Parathyroid adenoma (tissue), 2 donors: ENCODE results near the gene RAB18.

Source experiments
- H2AFZ ChIP-seq: fragments of 300-600 bp; sonication (generic); one replicate; pipeline ENCODE4 v1.7.0; 2017; ENCODE audit warnings: antibody characterized with exemption, mild to moderate bottlenecking
- H3K27ac ChIP-seq: fragments of 300-600 bp; sonication (generic); one replicate; pipeline ENCODE4 v1.7.0; 2017
- H3K27me3 ChIP-seq: fragments of 300-600 bp; sonication (generic); one replicate; pipeline ENCODE4 v1.7.0; 2017; ENCODE audit warnings: low read length; ENCODE audit not compliant: control insufficient read depth, insufficient read depth
- H3K36me3 ChIP-seq: fragments of 300-600 bp; sonication (generic); one replicate; pipeline ENCODE4 v1.7.0; 2017; ENCODE audit warnings: low read length; ENCODE audit not compliant: control insufficient read depth, insufficient read depth
- H3K4me1 ChIP-seq: fragments of 300-600 bp; sonication (generic); one replicate; pipeline ENCODE4 v1.7.0; 2017; ENCODE audit warnings: control low read depth
- H3K4me2 ChIP-seq: fragments of 300-600 bp; sonication (generic); one replicate; pipeline ENCODE4 v1.7.0; 2017; ENCODE audit warnings: low read length
- H3K4me3 ChIP-seq: fragments of 300-600 bp; sonication (generic); one replicate; pipeline ENCODE4 v1.7.0; 2017; ENCODE audit warnings: low read depth, low read length
- H3K79me2 ChIP-seq: fragments of 300-600 bp; sonication (generic); one replicate; pipeline ENCODE4 v1.7.0; 2017; ENCODE audit warnings: control low read depth
- H3K9ac ChIP-seq: fragments of 300-600 bp; sonication (generic); one replicate; pipeline ENCODE4 v1.7.0; 2017; ENCODE audit warnings: mild to moderate bottlenecking
- H3K9me3 ChIP-seq: fragments of 300-600 bp; sonication (generic); one replicate; pipeline ENCODE4 v1.7.0; 2017; ENCODE audit warnings: low read length; ENCODE audit not compliant: control insufficient read depth
- CTCF ChIP-seq: fragments of 300-600 bp; sonication (generic); IDR thresholded peaks from one replicate; pipeline ENCODE4 v1.7.0; 2017; ENCODE audit warnings: antibody characterized with exemption, mild to moderate bottlenecking
- donor health status: primary hyperparathyroidism.

Gene RAB18

GRCh38 chr10:27537787-27538186, 33.7 kb downstream of the RAB18 start:
- no peaks in the 10 kb centered on the region for H3K36me3 ChIP-seq

GRCh38 chr10:27540672-27541071, 36.6 kb downstream of the RAB18 start:
- no peak overlapping the region for H3K4me2 ChIP-seq
- no peaks in the 10 kb centered on the region for H3K27me3 ChIP-seq
- no peaks in the 10 kb centered on the region for H3K4me1 ChIP-seq
- H3K27ac ChIP-seq, result no peak overlapping the region
- no peak overlapping the region for H3K4me3 ChIP-seq
- no peaks in the 10 kb centered on the region for H3K9me3 ChIP-seq
- no peaks in the 10 kb centered on the region for H3K79me2 ChIP-seq
- no peak overlapping the region for H2AFZ ChIP-seq
- no peaks in the 10 kb centered on the region for H3K36me3 ChIP-seq
- no peak for TF ChIP-seq CTCF
- no peak overlapping the region for H3K9ac ChIP-seq

More at GRCh38 chr10:27537787-27538186, 33.7 kb downstream of the RAB18 start:
- H3K4me3 ChIP-seq, result no peak overlapping the region
- peaks cover 3% of the 10 kb centered on the region for H3K79me2 ChIP-seq
- H3K9me3 ChIP-seq, result no peaks in the 10 kb centered on the region
- H3K4me2 ChIP-seq, result no peak overlapping the region
- no peak overlapping the region for H3K9ac ChIP-seq
- no peaks in the 10 kb centered on the region for H3K4me1 ChIP-seq
- no peak overlapping the region for H2AFZ ChIP-seq
- no peak overlapping the region for H3K27ac ChIP-seq
- no peaks in the 10 kb centered on the region for H3K27me3 ChIP-seq
- no peak for TF ChIP-seq CTCF

- H3K36me3 ChIP-seq, result no peaks in the 10 kb centered on the region
- H3K27ac ChIP-seq, result no peak overlapping the region
Observed at GRCh38 chr10:27541796-27542729, 38.0 kb downstream of the RAB18 start.

GRCh38 chr10:27542812-27543211, 38.7 kb downstream of the RAB18 start:
- Histone ChIP-seq H3K9ac (no peak overlapping the region), H3K4me2 (no peak overlapping the region), H2AFZ (no peak overlapping the region), H3K4me3 (no peak overlapping the region), H3K27ac (no peak overlapping the region), H3K4me1 (no peaks in the 10 kb centered on the region), H3K27me3 (no peaks in the 10 kb centered on the region), H3K36me3 (no peaks in the 10 kb centered on the region), H3K9me3 (no peaks in the 10 kb centered on the region), H3K79me2 (no peaks in the 10 kb centered on the region)
- no peak for TF ChIP-seq CTCF

More at GRCh38 chr10:27541796-27542729, 38.0 kb downstream of the RAB18 start:
- Histone ChIP-seq H3K4me3 (no peak overlapping the region), H2AFZ (no peak overlapping the region), H3K4me2 (no peak overlapping the region), H3K27me3 (no peaks in the 10 kb centered on the region), H3K9ac (no peak overlapping the region), H3K9me3 (no peaks in the 10 kb centered on the region), H3K79me2 (no peaks in the 10 kb centered on the region), H3K4me1 (no peaks in the 10 kb centered on the region)
- no peak for TF ChIP-seq CTCF

GRCh38 chr10:27547047-27547446, 42.9 kb downstream of the RAB18 start:
- Histone ChIP-seq H3K27ac (no peak overlapping the region), H3K4me2 (no peak overlapping the region), H3K27me3 (no peaks in the 10 kb centered on the region), H2AFZ (no peak overlapping the region), H3K9me3 (no peaks in the 10 kb centered on the region), H3K4me3 (no peak overlapping the region), H3K36me3 (no peaks in the 10 kb centered on the region), H3K4me1 (no peaks in the 10 kb centered on the region), H3K79me2 (no peaks in the 10 kb centered on the region), H3K9ac (no peak overlapping the region)
- TF ChIP-seq CTCF, result no peak
